AG09319 (cell line): Measurements from ENCODE around the gene AGPAT4.
A peak's percentile ranks its signal among the peaks of the same experiment; 100 is the strongest.

ENCODE experiments used
- DNase-seq: peaks from one replicate; pipeline ENCODE4 v3.0.0-alpha.2; 2010; ENCODE audit warnings: low read depth; ENCODE audit errors: extremely low read depth
- TF ChIP-seq, protein P1 (sequence below): IDR thresholded peaks from 2 replicates; pipeline ENCODE4 v1.5.1; 2011; ENCODE audit warnings: low read depth, mild to moderate bottlenecking, inconsistent platforms, low read length, moderate library complexity

Gene AGPAT4

DNA sequence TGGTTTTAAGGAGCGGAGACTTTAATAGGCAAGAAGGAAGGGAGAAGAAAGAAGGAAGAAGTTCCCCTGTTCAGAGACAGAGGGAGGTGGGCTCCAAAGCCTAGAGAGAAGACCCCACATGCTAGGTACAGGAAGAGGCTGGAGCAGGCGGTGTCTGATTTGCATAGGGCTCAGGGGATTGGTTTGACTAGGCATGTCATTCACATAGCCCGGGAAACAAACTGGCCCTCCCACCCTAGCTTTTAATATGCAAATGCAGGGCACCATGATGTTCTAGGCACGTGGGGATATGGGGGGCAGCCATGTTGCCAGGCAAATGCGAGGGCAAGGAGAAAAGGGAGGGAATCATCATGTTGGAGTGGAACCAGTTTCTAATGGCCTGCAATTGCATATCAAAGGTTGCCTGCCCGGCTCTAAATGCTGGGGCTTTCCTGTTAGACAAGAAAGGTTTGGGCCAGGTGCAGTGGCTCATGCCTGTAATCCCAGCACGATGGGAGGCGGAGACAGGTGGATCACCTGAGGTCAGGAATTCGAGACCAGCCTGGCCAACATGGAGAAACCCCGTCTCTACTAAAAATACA is 34.3 kb upstream of the AGPAT4 start:
- no peak for DNase-seq
- TF ChIP-seq, protein P1, sequence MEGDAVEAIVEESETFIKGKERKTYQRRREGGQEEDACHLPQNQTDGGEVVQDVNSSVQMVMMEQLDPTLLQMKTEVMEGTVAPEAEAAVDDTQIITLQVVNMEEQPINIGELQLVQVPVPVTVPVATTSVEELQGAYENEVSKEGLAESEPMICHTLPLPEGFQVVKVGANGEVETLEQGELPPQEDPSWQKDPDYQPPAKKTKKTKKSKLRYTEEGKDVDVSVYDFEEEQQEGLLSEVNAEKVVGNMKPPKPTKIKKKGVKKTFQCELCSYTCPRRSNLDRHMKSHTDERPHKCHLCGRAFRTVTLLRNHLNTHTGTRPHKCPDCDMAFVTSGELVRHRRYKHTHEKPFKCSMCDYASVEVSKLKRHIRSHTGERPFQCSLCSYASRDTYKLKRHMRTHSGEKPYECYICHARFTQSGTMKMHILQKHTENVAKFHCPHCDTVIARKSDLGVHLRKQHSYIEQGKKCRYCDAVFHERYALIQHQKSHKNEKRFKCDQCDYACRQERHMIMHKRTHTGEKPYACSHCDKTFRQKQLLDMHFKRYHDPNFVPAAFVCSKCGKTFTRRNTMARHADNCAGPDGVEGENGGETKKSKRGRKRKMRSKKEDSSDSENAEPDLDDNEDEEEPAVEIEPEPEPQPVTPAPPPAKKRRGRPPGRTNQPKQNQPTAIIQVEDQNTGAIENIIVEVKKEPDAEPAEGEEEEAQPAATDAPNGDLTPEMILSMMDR, result no peak

DNA sequence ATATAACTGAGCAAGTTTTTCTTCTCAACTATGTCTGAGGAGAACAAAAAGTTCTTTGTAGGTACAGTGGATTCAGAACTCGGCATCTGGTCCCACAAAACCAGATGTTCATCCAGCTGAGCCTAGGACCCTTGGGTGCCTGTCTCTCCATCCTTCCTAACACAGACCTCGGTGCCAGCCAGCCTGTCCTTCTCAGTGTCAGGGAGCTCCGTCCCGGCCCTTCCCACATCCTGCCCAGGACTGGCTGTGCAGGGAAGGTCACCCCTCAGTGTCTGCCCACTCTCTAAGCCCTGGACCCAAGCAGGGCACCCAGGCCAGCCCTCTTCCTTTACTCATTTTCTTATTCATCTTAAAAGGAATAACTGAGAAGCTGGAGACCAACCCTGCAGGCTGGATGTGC is 32.0 kb upstream of the AGPAT4 start:
- DNase-seq, result no peak
- TF ChIP-seq, protein P1, result no peak

DNA sequence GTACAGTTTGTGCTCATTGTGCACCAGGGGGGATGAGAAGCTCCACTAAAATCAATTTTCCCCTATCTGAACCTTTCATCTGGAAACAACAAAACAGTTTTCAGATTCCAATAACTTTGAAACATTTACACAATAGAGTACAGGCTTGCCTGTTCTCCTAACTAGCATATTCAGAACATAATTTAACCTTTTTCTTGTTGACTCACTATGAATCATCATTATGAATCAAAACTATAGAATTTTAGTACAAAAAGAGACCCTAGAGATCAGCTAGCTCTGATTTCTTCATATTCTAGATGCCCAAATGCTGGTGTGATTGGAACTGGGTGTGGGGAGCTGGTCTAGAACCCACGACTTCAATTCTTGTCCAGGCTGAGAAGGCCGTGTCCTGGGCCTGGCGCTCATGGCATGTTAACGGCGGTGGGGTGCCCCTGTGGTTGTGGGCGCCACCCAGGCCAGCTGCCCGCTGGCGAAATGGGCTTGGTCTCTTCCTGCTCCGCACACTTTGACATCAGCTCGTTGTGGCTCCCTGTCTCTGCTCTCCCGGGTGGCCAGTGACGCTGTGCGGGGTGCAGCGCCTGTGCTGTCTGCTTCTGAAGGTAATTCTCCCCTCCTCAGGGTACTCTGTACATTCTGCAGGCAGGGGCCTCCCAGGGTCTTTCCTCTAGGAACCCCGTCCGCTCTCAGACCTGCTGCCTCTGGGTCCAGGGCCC is 29.9 kb upstream of the AGPAT4 start:
- no peak for DNase-seq
- TF ChIP-seq, protein P1, result no peak

DNA sequence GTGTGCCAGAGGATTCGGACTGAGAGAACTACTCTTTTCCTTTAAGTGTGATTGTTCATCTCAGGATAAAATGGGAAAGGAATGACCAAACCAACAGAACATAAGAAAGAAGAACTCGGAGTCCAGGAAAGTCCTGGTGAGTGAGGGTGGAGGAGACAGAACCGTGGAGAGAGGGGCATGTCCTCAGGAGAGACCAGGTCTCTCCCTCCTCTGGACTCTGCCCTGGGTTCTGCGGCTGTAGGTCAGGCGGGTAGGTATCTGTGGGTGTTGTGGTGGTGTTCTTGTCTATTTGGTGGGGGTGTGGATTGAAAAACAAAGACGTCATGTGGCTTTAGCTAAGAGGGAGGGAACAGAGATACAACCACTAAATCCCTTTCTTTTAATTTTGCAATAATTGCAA is 29.1 kb upstream of the AGPAT4 start:
- DNase-seq, result no peak
- TF ChIP-seq, protein P1, result no peak

DNA sequence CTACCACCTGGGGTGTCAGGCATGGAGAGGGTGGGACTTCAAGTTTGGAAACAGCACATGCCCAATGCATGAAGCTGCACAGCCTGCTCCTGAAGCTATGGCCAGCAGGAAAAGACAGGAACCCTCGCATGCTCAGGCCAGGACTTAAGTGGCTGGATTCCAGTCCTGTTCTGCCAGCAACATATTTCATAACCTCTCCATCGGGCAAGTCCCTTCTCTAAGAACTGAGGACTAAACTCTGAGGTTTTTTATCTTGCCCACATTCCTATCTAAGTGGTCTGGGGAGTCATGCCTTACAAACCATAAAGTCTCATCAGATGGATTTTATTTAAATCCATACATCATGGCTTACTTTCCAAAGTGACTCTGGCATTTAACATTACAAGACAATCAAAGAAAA is 27.5 kb upstream of the AGPAT4 start:
- peak; percentile 92 for DNase-seq

DNA sequence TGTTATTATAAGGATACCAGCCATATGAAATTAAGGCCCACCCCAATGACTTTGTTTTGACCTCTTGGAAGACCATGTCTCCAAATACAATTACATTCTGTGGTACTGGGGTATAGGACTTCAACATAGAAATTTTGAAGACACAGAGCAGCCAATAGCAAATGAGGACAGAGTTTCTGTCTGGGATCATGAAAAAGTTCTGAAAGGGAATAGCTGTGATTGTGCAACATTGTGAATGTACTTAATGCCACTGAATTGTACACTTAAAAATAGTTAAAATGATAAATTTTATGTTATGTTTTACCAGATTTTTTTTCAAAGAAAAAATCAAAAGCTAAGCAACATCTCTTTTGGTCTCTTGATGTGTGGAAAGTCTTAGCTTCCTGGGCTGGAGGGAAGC is 27.0 kb upstream of the AGPAT4 start:
- TF ChIP-seq, protein P1, result no peak
- no peak for DNase-seq

More for the DNA sequence above, 27.5 kb upstream of the AGPAT4 start:
- TF ChIP-seq, protein P1, result no peak

DNA sequence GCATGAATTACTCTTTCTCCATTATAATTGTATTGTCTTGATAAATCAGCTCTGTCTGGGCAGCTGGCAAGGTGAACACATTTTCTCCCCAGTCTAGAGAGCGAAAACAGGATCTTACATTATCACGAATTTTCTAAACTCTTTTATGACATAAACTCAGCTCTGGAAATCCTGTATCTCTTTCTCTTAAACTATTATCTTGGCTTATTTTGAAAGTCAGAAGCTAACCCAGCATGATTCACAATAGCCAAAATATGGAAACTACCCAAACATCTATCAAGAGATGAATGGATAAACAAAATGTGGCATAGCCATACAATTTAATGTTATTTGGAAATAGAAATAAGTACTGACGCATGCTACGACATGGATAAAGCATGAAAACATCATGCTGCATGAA is 25.9 kb upstream of the AGPAT4 start:
- DNase-seq, result no peak
- TF ChIP-seq, protein P1, result no peak
